HG02840 (cell line): ENCODE data around the gene ARNT2.

Experiments used
- ATAC-seq: cut with Tn5 transposase; IDR thresholded peaks from one replicate; pipeline ENCODE4 v1.9.1; 2021; ENCODE audit warnings: mild to moderate bottlenecking, moderate library complexity, moderate number of reproducible peaks; ENCODE audit not compliant: unreplicated experiment, low FRiP score

The ARNT2 gene

DNA sequence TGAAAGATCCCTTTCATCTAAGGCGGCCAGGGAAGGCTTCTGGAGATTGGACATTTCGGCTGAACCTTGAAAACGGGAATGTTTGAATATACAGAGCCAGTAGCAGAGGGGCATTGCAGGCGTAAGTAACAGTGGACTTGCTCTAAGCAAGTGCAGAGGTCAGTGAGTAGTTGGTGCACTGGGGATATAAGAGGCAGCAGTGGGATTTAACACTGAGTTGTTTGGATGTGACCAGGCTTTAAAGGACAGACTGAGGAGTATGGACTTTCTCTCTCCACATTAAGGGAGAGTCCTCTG is 1.3 kb downstream of the ARNT2 start:
- no peak for ATAC-seq

- ATAC-seq: no peak
These were observed 1.8 kb downstream of the ARNT2 start for GRCh38 chr15:80405970-80406369.

DNA sequence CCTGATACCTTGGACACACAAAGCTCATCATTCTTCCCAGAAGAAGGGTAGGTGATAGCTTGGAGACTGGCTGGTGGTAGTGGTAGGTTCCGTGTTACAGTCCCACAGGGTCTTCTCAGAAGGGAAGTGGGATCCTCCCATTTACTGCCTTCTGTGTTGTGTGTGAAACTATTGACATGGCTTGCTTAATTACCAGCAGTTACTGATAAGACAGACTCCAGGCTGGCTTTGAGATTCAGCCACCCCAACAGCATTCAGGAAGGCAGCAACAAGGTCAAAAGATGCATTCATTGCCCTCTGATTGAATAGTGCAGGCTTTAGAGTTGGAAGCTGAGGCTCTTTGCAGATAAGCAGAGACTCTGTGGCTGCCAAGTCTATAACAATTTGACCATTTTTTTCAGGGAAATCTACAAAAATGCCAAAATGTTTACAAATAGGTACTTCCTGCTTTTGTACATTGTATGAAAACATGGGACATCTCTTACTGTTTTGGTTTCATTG is 7.7 kb downstream of the ARNT2 start:
- no peak for ATAC-seq

DNA sequence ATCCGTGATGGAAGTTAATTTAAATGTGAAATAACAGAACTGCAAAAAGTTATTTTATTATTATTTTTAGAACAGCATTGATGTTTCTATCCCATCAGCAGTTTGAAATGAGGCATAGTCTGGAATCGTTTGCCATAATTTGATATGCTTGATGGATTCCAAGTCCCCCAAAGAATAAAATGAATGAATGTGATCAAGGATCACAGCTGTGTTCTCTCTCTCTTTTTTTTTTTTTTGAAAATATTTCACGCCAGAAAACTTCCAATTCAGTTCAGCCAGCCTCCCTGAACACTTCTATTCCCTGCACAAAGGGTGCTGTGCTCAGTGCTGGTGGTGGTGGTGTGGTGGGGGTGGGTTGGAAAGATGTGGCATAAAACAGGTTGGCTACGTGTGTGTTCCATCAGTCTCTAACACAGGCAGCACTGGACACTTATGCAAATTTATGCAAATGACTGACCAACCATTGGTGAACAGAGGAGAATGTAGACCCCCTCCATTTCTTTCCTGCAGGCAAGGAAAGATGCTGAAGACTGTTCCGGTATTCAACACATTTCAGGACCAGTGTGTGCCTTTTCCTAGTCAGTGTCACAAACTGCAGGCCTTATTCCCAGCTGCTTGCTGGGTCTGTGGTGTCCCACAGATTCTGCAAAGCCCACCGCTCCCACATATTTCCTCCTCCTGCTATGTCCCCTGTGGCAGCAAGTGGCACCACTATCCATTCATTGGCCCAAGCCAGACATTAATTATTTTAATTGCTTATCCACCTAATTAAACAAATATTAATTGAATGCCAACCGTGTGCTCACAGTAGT is 10.6 kb downstream of the ARNT2 start:
- ATAC-seq: no peak

DNA sequence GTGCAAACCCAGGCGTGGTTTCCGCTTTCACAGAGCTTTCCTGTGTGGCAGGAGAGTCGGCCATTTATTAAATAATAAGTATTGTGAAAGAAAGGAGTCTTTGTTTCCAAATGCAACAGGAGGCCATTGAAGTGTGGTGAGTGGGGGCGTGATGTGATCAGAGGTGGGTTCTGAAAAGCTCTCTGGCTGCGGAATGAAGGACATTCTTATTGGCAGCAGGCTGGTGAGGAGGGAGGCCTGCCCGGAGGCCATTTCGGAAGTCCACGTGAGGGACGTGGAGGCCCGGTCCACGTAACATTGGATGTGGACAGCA is 11.1 kb downstream of the ARNT2 start:
- ATAC-seq: no peak

GRCh38 chr15:80416702-80417101 is 12.5 kb downstream of the ARNT2 start:
- ATAC-seq: no peak

- ATAC-seq: no peak
These were observed 14.8 kb downstream of the ARNT2 start for GRCh38 chr15:80418892-80419537.

- no peak for ATAC-seq
These were observed 15.4 kb downstream of the ARNT2 start for GRCh38 chr15:80419546-80419945.

DNA sequence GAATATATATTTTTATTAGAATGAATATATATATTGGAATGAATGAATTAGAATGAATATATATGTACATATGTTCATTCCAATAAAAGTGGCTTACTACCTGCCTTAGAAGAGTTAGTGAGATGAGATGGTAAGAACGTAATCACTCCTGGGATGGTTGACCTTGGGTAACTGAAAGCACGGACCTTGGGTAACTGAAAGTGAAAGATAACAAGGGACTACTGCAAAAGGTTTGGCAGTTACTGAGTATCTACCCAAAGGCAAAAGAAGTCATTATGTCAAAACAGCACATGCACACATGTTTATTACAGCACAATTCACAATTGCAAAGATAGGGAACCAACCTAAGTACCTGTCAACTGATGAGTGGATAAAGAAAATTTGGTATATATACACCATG is 16.5 kb downstream of the ARNT2 start:
- no peak for ATAC-seq

DNA sequence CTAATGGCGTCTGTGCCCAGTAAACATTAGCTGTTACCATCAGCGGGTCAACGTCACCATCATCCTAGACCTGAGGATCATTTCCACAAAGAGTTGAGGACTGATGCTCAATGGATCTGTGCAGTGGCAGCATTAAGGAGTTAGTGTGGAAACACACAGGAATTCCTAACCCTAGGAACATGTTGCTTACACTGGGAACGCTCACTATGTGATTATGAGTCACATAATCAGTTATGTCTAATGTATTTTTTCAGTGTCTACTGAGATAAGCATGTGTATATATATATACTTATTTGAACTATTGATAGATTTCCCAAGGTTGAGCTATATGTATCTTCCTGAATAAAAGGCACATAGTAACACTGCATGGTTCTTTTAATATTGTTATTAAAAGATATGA is 19.0 kb downstream of the ARNT2 start:
- ATAC-seq: no peak

DNA sequence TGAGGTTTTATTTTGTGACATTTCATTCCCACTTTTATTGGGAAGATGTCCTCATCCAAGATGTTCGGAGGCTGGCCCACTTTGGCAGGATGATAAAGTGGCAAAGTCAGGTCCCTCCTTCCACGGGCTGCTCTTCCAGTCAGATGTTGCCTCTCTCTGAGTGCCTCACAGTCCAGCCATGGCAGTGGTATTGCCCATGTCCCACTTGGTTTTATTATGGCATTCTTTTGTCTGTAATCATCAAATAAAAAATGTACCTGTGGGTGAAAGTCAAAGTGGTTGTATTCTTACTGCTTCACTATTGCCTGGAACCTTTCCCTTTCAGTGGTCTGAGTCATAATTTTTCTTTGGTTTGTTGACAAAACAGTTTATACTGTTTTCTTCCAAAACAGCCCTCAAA is 20.2 kb downstream of the ARNT2 start:
- ATAC-seq: no peak

GRCh38 chr15:80426316-80426715 is 22.1 kb downstream of the ARNT2 start:
- ATAC-seq: no peak

- no peak for ATAC-seq
These were observed 25.8 kb downstream of the ARNT2 start for GRCh38 chr15:80429964-80430363.

GRCh38 chr15:80431635-80432344 is 27.6 kb downstream of the ARNT2 start:
- ATAC-seq: no peak

DNA sequence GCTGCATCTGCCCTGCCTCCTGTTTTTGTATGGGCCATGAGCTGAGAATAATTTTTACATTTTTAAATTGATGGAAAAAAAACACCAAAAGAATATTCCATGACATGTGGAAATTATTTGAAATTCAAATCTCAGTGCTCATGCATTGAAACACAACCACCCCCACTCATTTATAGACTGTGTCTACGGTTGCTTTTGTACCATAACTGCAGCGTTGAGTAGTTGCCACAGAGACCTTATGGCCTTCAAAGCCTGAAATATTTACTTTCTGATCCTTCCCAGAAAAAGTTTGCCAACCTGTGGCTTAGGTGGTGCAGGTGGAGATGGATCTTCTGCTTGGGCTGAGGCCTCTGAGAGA is 28.1 kb downstream of the ARNT2 start:
- no peak for ATAC-seq

DNA sequence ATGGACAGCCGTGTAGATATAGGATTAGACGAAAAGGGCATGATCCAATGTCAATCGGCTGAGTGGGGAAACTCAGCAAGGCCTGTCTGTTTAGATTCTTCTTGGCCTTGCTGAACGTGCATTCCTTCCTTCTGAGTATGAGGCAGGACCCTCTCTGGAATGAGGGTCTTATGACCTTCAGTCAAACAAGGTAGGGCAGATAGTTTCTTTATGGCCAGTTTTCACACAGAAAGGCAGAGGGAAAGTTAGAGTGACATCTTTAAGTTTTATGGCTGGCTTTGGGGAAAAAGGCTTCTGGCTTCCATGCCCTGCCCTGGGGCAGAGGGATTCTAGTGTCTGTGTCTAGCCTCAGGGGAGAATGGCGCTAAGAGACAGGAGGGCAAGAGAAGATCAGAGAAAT is 29.7 kb downstream of the ARNT2 start:
- ATAC-seq: no peak

GRCh38 chr15:80434926-80435720 is 30.9 kb downstream of the ARNT2 start:
- no peak for ATAC-seq

DNA sequence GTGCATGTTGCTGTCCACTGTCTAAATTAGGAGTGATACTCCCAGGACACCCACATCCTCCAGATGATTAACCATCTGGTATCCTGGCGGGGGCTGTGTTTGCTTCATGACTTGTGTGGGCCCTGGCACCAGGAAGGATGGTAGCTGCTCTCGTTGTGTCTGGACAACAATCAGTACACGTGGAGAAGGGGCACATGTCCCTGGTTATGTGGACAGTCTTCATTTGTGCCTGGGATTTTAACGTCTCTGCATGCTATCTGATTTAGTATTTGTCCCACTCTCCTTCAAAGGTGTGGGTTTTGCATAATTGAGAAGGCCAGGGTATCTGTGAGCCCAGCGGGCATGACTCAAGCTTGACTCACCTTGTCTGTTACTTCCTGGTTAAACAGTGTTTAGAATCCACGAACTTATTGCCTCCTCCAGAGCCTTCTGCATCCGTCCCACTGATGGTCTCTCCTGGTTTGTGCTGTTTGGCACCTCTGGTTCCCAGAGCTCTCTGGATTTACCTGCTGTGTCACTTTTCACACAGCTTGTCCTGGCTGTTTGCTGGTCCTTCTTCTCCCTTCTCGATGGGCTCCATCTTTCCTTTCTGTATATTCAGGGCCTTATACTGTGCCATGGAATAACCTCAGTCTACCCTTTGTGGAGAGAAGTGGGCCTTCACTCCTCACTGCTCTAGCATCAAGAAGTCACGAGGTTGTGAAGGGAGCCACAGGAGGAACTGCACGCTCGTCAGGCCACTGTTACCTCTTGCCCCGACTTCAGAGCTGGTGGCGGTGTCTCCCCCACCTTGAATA is 32.5 kb downstream of the ARNT2 start:
- no peak for ATAC-seq

- no peak for ATAC-seq
These were observed 33.2 kb downstream of the ARNT2 start for GRCh38 chr15:80437334-80437891.

GRCh38 chr15:80439140-80439539 is 35.0 kb downstream of the ARNT2 start:
- no peak for ATAC-seq
